ENCODE data around the gene BANK1. TPM values are rescaled to one million over a fixed set of nuclear protein-coding genes. Genes with fewer than 3 reads are reported as not detected.

The BANK1 gene
- total and polyA plus RNA-seq, 2 donors (not counting 1 experiment from before 2014, with no cell fraction given) = 353 to 354 TPM

- Histone ChIP-seq H3K4me3 (ENCODE audit: control extremely low read depth in 1 of 5, extremely low read depth in 1 of 5, insufficient read depth in 1 of 5, low read depth in 2 of 5, low read length in 4 of 5) (no peak overlapping the region), H2AFZ (ENCODE audit: insufficient read depth, low read depth, low read length, poor library complexity, severe bottlenecking) (no peak overlapping the region), H3K79me2 (ENCODE audit: control insufficient read depth, insufficient read depth, low read length) (peaks cover 71% of the 10 kb centered on the region), H3K4me1 (ENCODE audit: control insufficient read depth in 2 of 2, insufficient read depth in 2 of 2, low read length in 2 of 2) (peaks cover 10 to 31% of the 10 kb centered on the region in 2 donors), H3K27me3 (replicated peaks in 1 of 4; ENCODE audit: control extremely low read depth in 1 of 4, control insufficient read depth in 3 of 4, insufficient read depth in 4 of 4, low read length in 3 of 4) (no peaks in the 10 kb centered on the region), H3K36me3 (replicated peaks in 1 of 2; ENCODE audit: control extremely low read depth in 1 of 2, control insufficient read depth in 1 of 2, extremely low read depth in 1 of 2, insufficient read depth in 2 of 2, low read length in 1 of 2) (peaks cover 16 to 47% of the 10 kb centered on the region in 2 experiments), H3K9ac (ENCODE audit: low read length) (no peak overlapping the region), H3K9me3 (ENCODE audit: control extremely low read depth in 1 of 3, control insufficient read depth in 2 of 3, insufficient read depth in 1 of 3, low read length in 2 of 3) (peaks cover 0 to 3% (median 0%) of the 10 kb centered on the region in 3 donors), H3K27ac (ENCODE audit: low read length in 2 of 2) (peak overlapping the region; percentile 2 to 71), H4K20me1 (ENCODE audit: control insufficient read depth, insufficient read depth, low read length, poor library complexity, severe bottlenecking) (peaks cover 5% of the 10 kb centered on the region), H3K4me2 (replicated peaks; ENCODE audit: low read depth, low read length, poor library complexity, severe bottlenecking) (peak overlapping the region; percentile 7)
- ChIA-PET POLR2A (no interaction called here), CTCF (no interaction called here)
- intact Hi-C loops (cut with micrococcal nuclease) = loop anchor here (10.0 kb wide), 1 partner anchor 637 kb away; the partner anchor contains the start of gene PPP3CA
- Mint-ChIP-seq H3K9me3 (ENCODE audit: insufficient read depth) (no peaks in the 10 kb centered on the region), H3K4me3 (no peak overlapping the region), H3K27ac (peak overlapping the region; percentile 78), H3K27me3 (no peaks in the 10 kb centered on the region), H3K4me1 (peaks cover 60% of the 10 kb centered on the region)
- ATAC-seq (ENCODE audit: low read depth) = no peak
- no peak for DNase-seq
- TF ChIP-seq CTCF (IDR thresholded peaks at IDR 0.05) = no peak
- no CpG with 5 or more reads among the region's 1 CpG for WGBS (ENCODE audit: insufficient coverage)
Measured at GRCh38 chr4:101981756-101982155, 191.2 kb downstream of the BANK1 start.

GRCh38 chr4:101983835-101984234 is 193.3 kb downstream of the BANK1 start:
- POLR2A ChIA-PET = no interaction called here
- Histone ChIP-seq H3K27ac (ENCODE audit: low read length in 2 of 2) (peak overlapping the region in 1 of 2 donors; percentile 63), H3K4me2 (replicated peaks; ENCODE audit: low read depth, low read length, poor library complexity, severe bottlenecking) (no peak overlapping the region), H3K27me3 (replicated peaks in 1 of 4; ENCODE audit: control extremely low read depth in 1 of 4, control insufficient read depth in 3 of 4, insufficient read depth in 4 of 4, low read length in 3 of 4) (no peaks in the 10 kb centered on the region), H3K4me3 (ENCODE audit: control extremely low read depth in 1 of 5, extremely low read depth in 1 of 5, insufficient read depth in 1 of 5, low read depth in 2 of 5, low read length in 4 of 5) (no peak overlapping the region), H3K79me2 (ENCODE audit: control insufficient read depth, insufficient read depth, low read length) (peaks cover 71% of the 10 kb centered on the region), H3K36me3 (replicated peaks in 1 of 2; ENCODE audit: control extremely low read depth in 1 of 2, control insufficient read depth in 1 of 2, extremely low read depth in 1 of 2, insufficient read depth in 2 of 2, low read length in 1 of 2) (peaks cover 10 to 59% of the 10 kb centered on the region in 2 experiments), H4K20me1 (ENCODE audit: control insufficient read depth, insufficient read depth, low read length, poor library complexity, severe bottlenecking) (peaks cover 5% of the 10 kb centered on the region), H3K9me3 (ENCODE audit: control extremely low read depth in 1 of 3, control insufficient read depth in 2 of 3, insufficient read depth in 1 of 3, low read length in 2 of 3) (peaks cover 0 to 2% (median 0%) of the 10 kb centered on the region in 3 donors), H3K9ac (ENCODE audit: low read length) (no peak overlapping the region), H3K4me1 (ENCODE audit: control insufficient read depth in 2 of 2, insufficient read depth in 2 of 2, low read length in 2 of 2) (peaks cover 22 to 36% of the 10 kb centered on the region in 2 donors), H2AFZ (ENCODE audit: insufficient read depth, low read depth, low read length, poor library complexity, severe bottlenecking) (no peak overlapping the region)
- Mint-ChIP-seq H3K4me1 (peaks cover 63% of the 10 kb centered on the region), H3K9me3 (ENCODE audit: insufficient read depth) (no peaks in the 10 kb centered on the region), H3K27me3 (no peaks in the 10 kb centered on the region), H3K4me3 (no peak overlapping the region), H3K27ac (peak overlapping the region; percentile 78)
- no peak for TF ChIP-seq EZH2 (IDR thresholded peaks at IDR 0.05; ENCODE audit: borderline replicate concordance, insufficient read depth, low read depth, low read length, poor library complexity, severe bottlenecking)
- no peak for TF ChIP-seq CTCF (IDR thresholded peaks at IDR 0.05)
- DNase-seq = no peak
- intact Hi-C loops (cut with micrococcal nuclease) = loop anchor here (10.0 kb wide), 1 partner anchor 639 kb away; the partner anchor contains the start of gene PPP3CA
- ATAC-seq (ENCODE audit: low read depth) = no peak
- no CpG with 5 or more reads among the region's 1 CpG for WGBS (ENCODE audit: insufficient coverage)
- CTCF ChIA-PET = interaction anchor here (1.6 kb wide), 1 partner anchor 9 kb away, joined by 8 read pairs; no protein-coding TSS in a partner anchor

Data from B cell (primary cell).